Lower leg skin (tissue), 3 donors: ENCODE results near the gene ELL3.

ENCODE experiments used
- POLR2A ChIP-seq, 2 donors: fragments of 450-650 bp; IDR thresholded peaks; one replicate each; pipeline ENCODE4 v1.6.1; 2016 to 2017; ENCODE audit warnings: antibody characterized with exemption in 2 of 2, mild to moderate bottlenecking in 1 of 2, moderate library complexity in 1 of 2
- TF ChIP-seq, protein P1 (sequence below), 3 donors: fragments of 450-650 bp; IDR thresholded peaks; one replicate each; pipeline ENCODE4 v1.5.1; 2016; ENCODE audit warnings: antibody characterized with exemption in 3 of 3, mild to moderate bottlenecking in 3 of 3, moderate library complexity in 2 of 3

DNA sequence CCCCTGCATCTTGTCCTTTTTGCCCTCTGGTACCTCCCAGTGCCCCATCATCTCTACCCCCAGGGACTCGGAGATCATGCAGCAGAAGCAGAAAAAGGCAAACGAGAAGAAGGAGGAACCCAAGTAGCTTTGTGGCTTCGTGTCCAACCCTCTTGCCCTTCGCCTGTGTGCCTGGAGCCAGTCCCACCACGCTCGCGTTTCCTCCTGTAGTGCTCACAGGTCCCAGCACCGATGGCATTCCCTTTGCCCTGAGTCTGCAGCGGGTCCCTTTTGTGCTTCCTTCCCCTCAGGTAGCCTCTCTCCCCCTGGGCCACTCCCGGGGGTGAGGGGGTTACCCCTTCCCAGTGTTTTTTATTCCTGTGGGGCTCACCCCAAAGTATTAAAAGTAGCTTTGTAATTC is 16.9 kb upstream of the ELL3 start:
- TF ChIP-seq POLR2A (IDR thresholded peaks at IDR 0.05) = no peak
- TF ChIP-seq, protein P1, sequence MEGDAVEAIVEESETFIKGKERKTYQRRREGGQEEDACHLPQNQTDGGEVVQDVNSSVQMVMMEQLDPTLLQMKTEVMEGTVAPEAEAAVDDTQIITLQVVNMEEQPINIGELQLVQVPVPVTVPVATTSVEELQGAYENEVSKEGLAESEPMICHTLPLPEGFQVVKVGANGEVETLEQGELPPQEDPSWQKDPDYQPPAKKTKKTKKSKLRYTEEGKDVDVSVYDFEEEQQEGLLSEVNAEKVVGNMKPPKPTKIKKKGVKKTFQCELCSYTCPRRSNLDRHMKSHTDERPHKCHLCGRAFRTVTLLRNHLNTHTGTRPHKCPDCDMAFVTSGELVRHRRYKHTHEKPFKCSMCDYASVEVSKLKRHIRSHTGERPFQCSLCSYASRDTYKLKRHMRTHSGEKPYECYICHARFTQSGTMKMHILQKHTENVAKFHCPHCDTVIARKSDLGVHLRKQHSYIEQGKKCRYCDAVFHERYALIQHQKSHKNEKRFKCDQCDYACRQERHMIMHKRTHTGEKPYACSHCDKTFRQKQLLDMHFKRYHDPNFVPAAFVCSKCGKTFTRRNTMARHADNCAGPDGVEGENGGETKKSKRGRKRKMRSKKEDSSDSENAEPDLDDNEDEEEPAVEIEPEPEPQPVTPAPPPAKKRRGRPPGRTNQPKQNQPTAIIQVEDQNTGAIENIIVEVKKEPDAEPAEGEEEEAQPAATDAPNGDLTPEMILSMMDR (IDR thresholded peaks at IDR 0.05) = no peak
